ENCODE data around the gene PARP6. TPM values are rescaled to one million over a fixed set of nuclear protein-coding genes. Genes with fewer than 3 reads are reported as not detected.

Gene PARP6
- total and polyA plus RNA-seq, 9 of the 15 experiments (the other 6 are each of a cell fraction or from before 2014, with no cell fraction given) = 14.8 to 83.2 (median 28.3) TPM

- TF ChIP-seq MLLT1 (IDR thresholded peaks at IDR 0.05) = peak; percentile 85 to 94; a peak in 3 of 4 replicates
- TF ChIP-seq HNRNPL (IDR thresholded peaks at IDR 0.05; ENCODE audit: low read depth, low read length) = 0 out of 2 replicates have a peak, but pooled peaks have one; percentile 52
- TF ChIP-seq VEZF1 (CRISPR knock-in tag; IDR thresholded peaks at IDR 0.05) = peak; percentile 78
- no peak for TF ChIP-seq AFF4 (CRISPR knock-in tag; IDR thresholded peaks at IDR 0.05)
- no peak for TF ChIP-seq ZNF280B (CRISPR knock-in tag; IDR thresholded peaks at IDR 0.05)
- peak; percentile 35 for TF ChIP-seq PCBP1 (IDR thresholded peaks at IDR 0.05; ENCODE audit: low read depth, low read length, poor library complexity, severe bottlenecking)
- no peak for TF ChIP-seq CGGBP1 (CRISPR knock-in tag; IDR thresholded peaks at IDR 0.05)
- peak; percentile 56 for TF ChIP-seq TAF1 (IDR thresholded peaks at IDR 0.05; ENCODE audit: control insufficient read depth, extremely low read depth, insufficient read depth, low read length, severe bottlenecking)
- TF ChIP-seq PHB2 (IDR thresholded peaks at IDR 0.05; ENCODE audit: low read depth) = peak; percentile 59; the same call in 1 of the 2 replicates
- 0 out of 2 replicates have a peak, but pooled peaks have one; percentile 9 for TF ChIP-seq SOX6 (IDR thresholded peaks at IDR 0.05)
- peak; percentile 82 for TF ChIP-seq NKRF (IDR thresholded peaks at IDR 0.05; ENCODE audit: borderline replicate concordance)
- peak; percentile 33; the same call in 1 of the 2 replicates for TF ChIP-seq SIN3B (IDR thresholded peaks at IDR 0.05; ENCODE audit: low read depth)
- TF ChIP-seq PHF8 (IDR thresholded peaks at IDR 0.05; ENCODE audit: borderline replicate concordance, low read length) = peak; percentile 18; the same call in 1 of the 2 replicates
These were observed 41.9 kb downstream of the PARP6 start (continued) for GRCh38 chr15:72230197-72231065.
